Measurements from ENCODE around the gene MYH9.

- TF ChIP-seq CTCF (conservative IDR thresholded peaks at IDR 0.05; ENCODE audit: low read depth in 2 of 2) (no peak), EZH2 (IDR thresholded peaks at IDR 0.05; ENCODE audit: low read depth, unreplicated experiment) (no peak), POLR2AphosphoS5 (IDR thresholded peaks at IDR 0.05; ENCODE audit: low read depth) (no peak), EZH2phosphoT487 (IDR thresholded peaks at IDR 0.05; ENCODE audit: unreplicated experiment) (no peak), REST (IDR thresholded peaks at IDR 0.05; ENCODE audit: unreplicated experiment) (no peak), JUNB (IDR thresholded peaks at IDR 0.05; ENCODE audit: unreplicated experiment) (no peak), CREB1 (CRISPR knock-in tag; IDR thresholded peaks at IDR 0.05; ENCODE audit: low read depth) (no peak), ZNF462 (CRISPR knock-in tag; IDR thresholded peaks at IDR 0.05) (no peak), STAT1 (IDR thresholded peaks at IDR 0.05; ENCODE audit: unreplicated experiment) (no peak), ZNF331 (CRISPR knock-in tag; IDR thresholded peaks at IDR 0.05; ENCODE audit: low read depth) (no peak), ETS1 (IDR thresholded peaks at IDR 0.05) (no peak), ZNF114 (CRISPR knock-in tag; IDR thresholded peaks at IDR 0.05) (no peak), NANOG (IDR thresholded peaks at IDR 0.05; ENCODE audit: borderline replicate concordance) (no peak)
Measured at GRCh38 chr22:36406721-36407120, 19.0 kb upstream of the MYH9 start.
